Measurements from ENCODE around the gene CPT2. TPM values are rescaled to one million over a fixed set of nuclear protein-coding genes. Genes with fewer than 3 reads are reported as not detected.

CPT2 gene
- total RNA-seq (2014; rRNA removed; shearing (Covaris generic)): 15.1 and 23.8 TPM in 2 replicates
- 17.3 and 17.4 TPM in 2 replicates for polyA plus RNA-seq (2015; cell fraction: cytosol; rRNA removed)
- 22.0 and 26.9 TPM in 2 replicates for polyA plus RNA-seq (2015; cell fraction: nucleus; rRNA removed)

- peak; percentile 91 for DNase-seq (ENCODE audit: low read depth)
These were observed at the start of gene CPT2 for GRCh38 chr1:53196485-53197290. Gene CPT2, plus strand, starts transcription at chr1:53196824. Its CDS starts 120 bp downstream, at chr1:53196944.

- DNase-seq (ENCODE audit: low read depth): no peak
These were observed 49.5 kb upstream of the CPT2 start for GRCh38 chr1:53147174-53147573.

- DNase-seq (ENCODE audit: low read depth): peak; percentile 81
These were observed 48.5 kb upstream of the CPT2 start for GRCh38 chr1:53148123-53148522.

- no peak for DNase-seq (ENCODE audit: low read depth)
These were observed 42.9 kb upstream of the CPT2 start for GRCh38 chr1:53153752-53154151.

- DNase-seq (ENCODE audit: low read depth): no peak
These were observed 41.7 kb upstream of the CPT2 start for GRCh38 chr1:53154859-53155438.

GRCh38 chr1:53155534-53155933 lies 41.1 kb upstream of the CPT2 start:
- no peak for DNase-seq (ENCODE audit: low read depth)

GRCh38 chr1:53155945-53156344 lies 40.7 kb upstream of the CPT2 start:
- DNase-seq (ENCODE audit: low read depth): no peak

GRCh38 chr1:53156783-53157182 lies 39.8 kb upstream of the CPT2 start:
- no peak for DNase-seq (ENCODE audit: low read depth)

- DNase-seq (ENCODE audit: low read depth): no peak
These were observed 37.7 kb upstream of the CPT2 start for GRCh38 chr1:53158900-53159299.

- no peak for DNase-seq (ENCODE audit: low read depth)
These were observed 35.7 kb upstream of the CPT2 start for GRCh38 chr1:53160924-53161378.

- DNase-seq (ENCODE audit: low read depth): no peak
These were observed 34.0 kb upstream of the CPT2 start for GRCh38 chr1:53162621-53163020.

- no peak for DNase-seq (ENCODE audit: low read depth)
These were observed 33.3 kb upstream of the CPT2 start for GRCh38 chr1:53163291-53163768.

GRCh38 chr1:53165408-53165961 lies 31.1 kb upstream of the CPT2 start:
- DNase-seq (ENCODE audit: low read depth): no peak

GRCh38 chr1:53166366-53166765 lies 30.3 kb upstream of the CPT2 start:
- DNase-seq (ENCODE audit: low read depth): no peak

GRCh38 chr1:53166912-53167311 lies 29.7 kb upstream of the CPT2 start:
- no peak for DNase-seq (ENCODE audit: low read depth)

- DNase-seq (ENCODE audit: low read depth): peak; percentile 59
These were observed 24.0 kb upstream of the CPT2 start for GRCh38 chr1:53172426-53173128.

- DNase-seq (ENCODE audit: low read depth): no peak
These were observed 21.4 kb upstream of the CPT2 start for GRCh38 chr1:53174971-53175913.

- no peak for DNase-seq (ENCODE audit: low read depth)
These were observed 20.0 kb upstream of the CPT2 start for GRCh38 chr1:53176452-53177208.

- DNase-seq (ENCODE audit: low read depth): no peak
These were observed 16.4 kb upstream of the CPT2 start for GRCh38 chr1:53180226-53180625.

- no peak for DNase-seq (ENCODE audit: low read depth)
These were observed 15.7 kb upstream of the CPT2 start for GRCh38 chr1:53180951-53181350.
